A673 (cell line): ENCODE measurements around the gene ZEB1.

Experiments
- EZH2 ChIP-seq: fragments of 200-600 bp; sonication (generic); IDR thresholded peaks from 2 replicates; pipeline ENCODE4 v1.6.1; 2017; ENCODE audit warnings: borderline replicate concordance, low read depth, mild to moderate bottlenecking, mixed read lengths, antibody characterized with exemption, low read length; ENCODE audit not compliant: poor library complexity, severe bottlenecking
- TF ChIP-seq, protein P1 (sequence below): fragments of 300-800, 200-600 bp; sonication (generic); conservative IDR thresholded peaks from 2 replicates; pipeline ENCODE4 v1.5.1; 2017; ENCODE audit warnings: low read depth, mild to moderate bottlenecking, antibody characterized with exemption, low read length, moderate library complexity, mixed read lengths

DNA sequence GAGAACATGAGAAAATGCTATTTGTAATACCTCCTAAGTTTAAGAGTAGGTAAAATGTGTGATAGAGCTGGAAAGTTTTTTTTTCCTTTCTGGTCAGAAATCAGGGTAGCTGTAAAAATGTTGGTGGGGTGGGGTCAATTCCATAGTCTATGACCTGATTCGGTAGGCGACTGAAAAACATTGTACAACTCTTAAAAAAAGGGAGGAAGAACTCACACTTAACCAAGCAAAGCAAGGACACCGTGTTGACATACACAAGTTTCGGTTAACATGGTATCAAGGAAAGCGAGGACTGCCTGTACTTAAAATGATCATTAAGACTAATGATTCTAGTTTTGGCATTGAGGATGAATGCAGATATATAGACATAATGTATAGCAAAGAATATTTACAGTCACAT, 1.8 kb upstream of the ZEB1 start:
- TF ChIP-seq, protein P1, sequence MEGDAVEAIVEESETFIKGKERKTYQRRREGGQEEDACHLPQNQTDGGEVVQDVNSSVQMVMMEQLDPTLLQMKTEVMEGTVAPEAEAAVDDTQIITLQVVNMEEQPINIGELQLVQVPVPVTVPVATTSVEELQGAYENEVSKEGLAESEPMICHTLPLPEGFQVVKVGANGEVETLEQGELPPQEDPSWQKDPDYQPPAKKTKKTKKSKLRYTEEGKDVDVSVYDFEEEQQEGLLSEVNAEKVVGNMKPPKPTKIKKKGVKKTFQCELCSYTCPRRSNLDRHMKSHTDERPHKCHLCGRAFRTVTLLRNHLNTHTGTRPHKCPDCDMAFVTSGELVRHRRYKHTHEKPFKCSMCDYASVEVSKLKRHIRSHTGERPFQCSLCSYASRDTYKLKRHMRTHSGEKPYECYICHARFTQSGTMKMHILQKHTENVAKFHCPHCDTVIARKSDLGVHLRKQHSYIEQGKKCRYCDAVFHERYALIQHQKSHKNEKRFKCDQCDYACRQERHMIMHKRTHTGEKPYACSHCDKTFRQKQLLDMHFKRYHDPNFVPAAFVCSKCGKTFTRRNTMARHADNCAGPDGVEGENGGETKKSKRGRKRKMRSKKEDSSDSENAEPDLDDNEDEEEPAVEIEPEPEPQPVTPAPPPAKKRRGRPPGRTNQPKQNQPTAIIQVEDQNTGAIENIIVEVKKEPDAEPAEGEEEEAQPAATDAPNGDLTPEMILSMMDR, result no peak
- no peak for TF ChIP-seq EZH2
